ENCODE measurements around the gene SMAP2.

Gene SMAP2

GRCh38 chr1:40411843-40412242 is 38.3 kb downstream of the SMAP2 start:
- Histone ChIP-seq H3K36me3 (peaks cover 16% of the 10 kb centered on the region), H3K4me3 (ENCODE audit: low read depth, low read length) (no peak overlapping the region), H3K9me3 (ENCODE audit: severe bottlenecking) (no peaks in the 10 kb centered on the region), H3K27ac (no peak overlapping the region), H3K27me3 (ENCODE audit: insufficient read depth, low read depth, severe bottlenecking) (no peaks in the 10 kb centered on the region)
- no peak for TF ChIP-seq CTCF (IDR thresholded peaks at IDR 0.05; ENCODE audit: low read depth, low read length)
- no peak for DNase-seq

- Histone ChIP-seq H3K4me3 (ENCODE audit: low read depth, low read length) (no peak overlapping the region), H3K36me3 (peaks cover 28% of the 10 kb centered on the region), H3K9me3 (ENCODE audit: severe bottlenecking) (no peaks in the 10 kb centered on the region), H3K27me3 (ENCODE audit: insufficient read depth, low read depth, severe bottlenecking) (no peaks in the 10 kb centered on the region), H3K27ac (no peak overlapping the region)
- DNase-seq = no peak
- no peak for TF ChIP-seq CTCF (IDR thresholded peaks at IDR 0.05; ENCODE audit: low read depth, low read length)
Observed at GRCh38 chr1:40413527-40414252, 40.2 kb downstream of the SMAP2 start.

GRCh38 chr1:40414331-40414730 is 40.8 kb downstream of the SMAP2 start:
- Histone ChIP-seq H3K27ac (no peak overlapping the region), H3K4me3 (ENCODE audit: low read depth, low read length) (no peak overlapping the region), H3K27me3 (ENCODE audit: insufficient read depth, low read depth, severe bottlenecking) (no peaks in the 10 kb centered on the region), H3K36me3 (peaks cover 31% of the 10 kb centered on the region), H3K9me3 (ENCODE audit: severe bottlenecking) (no peaks in the 10 kb centered on the region)
- TF ChIP-seq CTCF (IDR thresholded peaks at IDR 0.05; ENCODE audit: low read depth, low read length) = no peak
- DNase-seq = no peak

- Histone ChIP-seq H3K36me3 (peaks cover 31% of the 10 kb centered on the region), H3K27me3 (ENCODE audit: insufficient read depth, low read depth, severe bottlenecking) (no peaks in the 10 kb centered on the region), H3K4me3 (ENCODE audit: low read depth, low read length) (no peak overlapping the region), H3K27ac (no peak overlapping the region), H3K9me3 (ENCODE audit: severe bottlenecking) (no peaks in the 10 kb centered on the region)
- no peak for TF ChIP-seq CTCF (IDR thresholded peaks at IDR 0.05; ENCODE audit: low read depth, low read length)
- DNase-seq = no peak
Observed at GRCh38 chr1:40416709-40417108, 43.2 kb downstream of the SMAP2 start.

- H3K36me3 ChIP-seq = peaks cover 16% of the 10 kb centered on the region
- no peak for TF ChIP-seq CTCF (IDR thresholded peaks at IDR 0.05; ENCODE audit: low read depth, low read length)
- DNase-seq = no peak
- no peak overlapping the region for H3K27ac ChIP-seq
- H3K9me3 ChIP-seq (ENCODE audit: severe bottlenecking) = no peaks in the 10 kb centered on the region
- H3K27me3 ChIP-seq (ENCODE audit: insufficient read depth, low read depth, severe bottlenecking) = no peaks in the 10 kb centered on the region
- no peak overlapping the region for H3K4me3 ChIP-seq (ENCODE audit: low read depth, low read length)
Observed at GRCh38 chr1:40421431-40422384, 48.2 kb downstream of the SMAP2 start.

Data from WERI-Rb-1 (cell line).